HepG2 (cell line): Measurements from ENCODE around the gene ARHGAP30. TPM values are rescaled to one million over a fixed set of nuclear protein-coding genes. Genes with fewer than 3 reads are reported as not detected.

Source experiments
- ATAC-seq: fragments of 200-7000 bp; cut with Tn5 transposase; 3 replicates; pipeline ENCODE4 v1.9.1; 2020; ENCODE audit warnings: mild to moderate bottlenecking, moderate library complexity
- BruUV-seq: library from RNA; stranded (reverse); fragments of 400-500 nt; replicated peaks from 2 replicates; lab custom pipeline; 2021; lab: Mats Ljungman, UMichigan
- CTCF ChIA-PET: fragments of 300-600 bp; formaldehyde crosslinking; extraction: SDS; loops from one replicate; lab custom pipeline; 2021; ENCODE audit warnings: low total read pairs, inconsistent platforms, low intra/inter-chr PET ratio; lab: Yijun Ruan, JAX
- POLR2A ChIA-PET: fragments of 350-600 bp; sonication (Branson Sonifier 250); formaldehyde crosslinking; loops from one replicate; lab custom pipeline; 2020; ENCODE audit warnings: antibody characterized with exemption, inconsistent platforms; lab: Yijun Ruan, JAX
- DNase-seq: peaks from one replicate; pipeline ENCODE4 v3.0.0-alpha.2; 2015; ENCODE audit warnings: low spot score
- FAIRE-seq: peaks from 3 replicates; lab custom pipeline; 2011; peaks lifted over from hg19 to GRCh38; lab: Jason Lieb, UNC
- H2AFZ ChIP-seq: one replicate; pipeline ENCODE4 v1.6.1; 2011; ENCODE audit warnings: low read length, inconsistent platforms
- H3K27ac ChIP-seq: fragments of 300-600 bp; 3 replicates; pipeline ENCODE4 v1.8.0; 2011; ENCODE audit warnings: mixed run types, mild to moderate bottlenecking, mixed read lengths, low read length, inconsistent platforms; ENCODE audit not compliant: insufficient read depth; ENCODE audit errors: extremely low read length
- H3K27me3 ChIP-seq, 2 experiments: fragments of 200-600 bp in 1 of 2; 2 replicates in 1 of 2; 3 replicates in 1 of 2; pipeline versions ENCODE4 v1.6.0 to v1.8.0; 2011; ENCODE audit warnings: low read length in 2 of 2, mild to moderate bottlenecking in 2 of 2, moderate library complexity in 2 of 2, inconsistent platforms in 1 of 2; ENCODE audit not compliant: insufficient read depth in 2 of 2, control insufficient read depth in 1 of 2
- H3K36me3 ChIP-seq, 2 experiments: fragments of 200-600 bp in 1 of 2; replicated peaks in 1 of 2; 2 replicates in 1 of 2; 3 replicates in 1 of 2; pipeline versions ENCODE4 v1.5.1 to v1.8.0; 2011; ENCODE audit warnings: low read length in 2 of 2, inconsistent platforms in 1 of 2; ENCODE audit not compliant: insufficient read depth in 2 of 2, control insufficient read depth in 1 of 2
- H3K4me1 ChIP-seq: 2 replicates; pipeline ENCODE4 v1.5.1; 2012; ENCODE audit warnings: low read length, inconsistent platforms; ENCODE audit not compliant: insufficient read depth
- H3K4me2 ChIP-seq: 2 replicates; pipeline ENCODE4 v1.6.0; 2011; ENCODE audit warnings: low read depth, low read length, inconsistent platforms
- H3K4me3 ChIP-seq, 3 experiments: fragments of 200-600 bp in 1 of 3; sonication (generic), shearing (Covaris generic) in 1 of 3; replicated peaks in 1 of 3; 2 replicates each; pipeline ENCODE4 v1.5.1; 2011 to 2016; ENCODE audit warnings: low read length in 3 of 3, inconsistent platforms in 2 of 3, low read depth in 2 of 3, mild to moderate bottlenecking in 2 of 3, control low read depth in 1 of 3, mixed read lengths in 1 of 3; ENCODE audit not compliant: insufficient read depth in 1 of 3
- H3K79me2 ChIP-seq: one replicate; pipeline ENCODE4 v1.6.1; 2011; ENCODE audit warnings: low read length, inconsistent platforms; ENCODE audit not compliant: insufficient read depth
- H3K9ac ChIP-seq: 2 replicates; pipeline ENCODE4 v1.6.0; 2011; ENCODE audit warnings: mild to moderate bottlenecking, low read depth, low read length, inconsistent platforms; ENCODE audit not compliant: insufficient read depth
- H3K9me3 ChIP-seq: 2 replicates; pipeline ENCODE4 v1.5.1; 2012; ENCODE audit warnings: mild to moderate bottlenecking, low read length
- H4K20me1 ChIP-seq: 2 replicates; pipeline ENCODE4 v1.6.0; 2011; ENCODE audit warnings: inconsistent platforms, mild to moderate bottlenecking, low read length, moderate library complexity; ENCODE audit not compliant: insufficient read depth
- ATF1 ChIP-seq: IDR thresholded peaks from 2 replicates; pipeline ENCODE4 v1.6.1; 2016; ENCODE audit warnings: mild to moderate bottlenecking, control low read depth
- GATA4 ChIP-seq: sonication (generic); IDR thresholded peaks from 2 replicates; pipeline ENCODE4 v1.6.1; 2016; ENCODE audit warnings: antibody characterized with exemption, low read depth, borderline replicate concordance
- MBNL3 ChIP-seq: fragments of 250-450 bp; sonication (Bioruptor Pico); conservative IDR thresholded peaks from 2 replicates; pipeline ENCODE4 v1.8.0; 2022; ENCODE audit warnings: mild to moderate bottlenecking, inconsistent platforms
- PHF20 ChIP-seq: sonication (generic); formaldehyde crosslinking; IDR thresholded peaks from 2 replicates; pipeline ENCODE4 v1.5.0; 2020; ENCODE audit warnings: mild to moderate bottlenecking, missing genetic modification reagents
- SRF ChIP-seq: IDR thresholded peaks from 2 replicates; pipeline ENCODE4 v1.6.1; 2011; ENCODE audit warnings: mild to moderate bottlenecking, low read depth, low read length, moderate library complexity
- ZFP62 ChIP-seq: sonication (generic); formaldehyde crosslinking; IDR thresholded peaks from 2 replicates; pipeline ENCODE4 v1.4.0; 2020; ENCODE audit warnings: missing genetic modification reagents
- ZNF768 ChIP-seq: sonication (generic); formaldehyde crosslinking; IDR thresholded peaks from 2 replicates; pipeline ENCODE4 v1.4.0; 2020; ENCODE audit warnings: missing genetic modification reagents
- WGBS: methylation state at CpG from one replicate; pipeline ENCODE4 v1.1.6; 2017; ENCODE audit warnings: low lambda C conversion rate; 5-methylcytosine and 5-hydroxymethylcytosine counted together
- in situ Hi-C: cut with HindIII; loops from 2 replicates; pipeline ENCODE4 v1.10.0; 2017; ENCODE audit warnings: low pct_unique_long_range_greater_than_20kb; ENCODE audit not compliant: extremely low pct_ligation_motif_present
- intact Hi-C: fragments of 100-400 bp; cut with micrococcal nuclease; formaldehyde crosslinking; loops from one replicate; pipeline ENCODE4 v1.10.0; 2022; ENCODE audit not compliant: unreplicated experiment
- polyA plus RNA-seq, 8 experiments: library from polyadenylated mRNA; depleted of rRNA in 3 of 8; stranded (reverse) in 7 of 8; unstranded in 1 of 8; fragments of >200 nt; fragmentation: Illumina TruSeq in 4 of 8; extraction: Trizol in 4 of 8; gene quantifications; 2 replicates each; pipeline versions ENCODE4 v1.2.1 to v1.2.3, GENCODE V29; 2011 to 2016; ENCODE audit warnings: low read depth in 4 of 8, missing spikeins in 1 of 8, mixed read lengths in 1 of 8; ENCODE audit not compliant: insufficient read depth in 1 of 8
- total RNA-seq, 5 experiments: library from RNA; depleted of rRNA; stranded (reverse); fragments of >200 nt; fragmentation: Illumina TruSeq; extraction: Trizol; gene quantifications; 2 replicates each; pipeline ENCODE4 v1.2.3, GENCODE V29; 2016; ENCODE audit warnings: low read depth in 1 of 5
- TF ChIP-seq, protein P1 (sequence below): IDR thresholded peaks from 2 replicates; pipeline ENCODE4 v1.6.1; 2016; ENCODE audit warnings: missing genetic modification reagents, missing compliant biosample characterization

The ARHGAP30 gene
- total and polyA plus RNA-seq, 2 of the 13 experiments (the other 11 are each of a cell fraction or from before 2014, with no cell fraction given) = 0.13 to 0.20 TPM

- ChIA-PET POLR2A (interaction anchor here (1.5 kb wide), 1 partner anchor 9 kb away, joined by 6 read pairs; the partner anchor contains the start of gene USF1), CTCF (no interaction called here)
- TF ChIP-seq GATA4 = no peak
- H3K79me2 ChIP-seq = no peaks in the 10 kb centered on the region
- H2AFZ ChIP-seq = no peak overlapping the region
- ATAC-seq = no peak
- intact Hi-C loops (no loop called here), in situ Hi-C loops (loop anchor here (5.0 kb wide), 1 partner anchor 48 kb away; no protein-coding TSS in a partner anchor)
- FAIRE-seq = no peak
- no peak overlapping the region for H3K9ac ChIP-seq
- H3K4me1 ChIP-seq = peaks cover 10% of the 10 kb centered on the region
- H3K9me3 ChIP-seq = no peaks in the 10 kb centered on the region
- H3K27ac ChIP-seq = no peak overlapping the region
- no peak for DNase-seq
- no peak overlapping the region for H3K4me3 ChIP-seq
- no TSS peak for BruUV-seq
- H3K4me2 ChIP-seq = no peak overlapping the region
- no peaks in the 10 kb centered on the region for H3K36me3 ChIP-seq
- no peaks in the 10 kb centered on the region for H3K27me3 ChIP-seq
- WGBS = 61% methylated on average over 4 of the region's 4 CpGs
- H4K20me1 ChIP-seq = no peaks in the 10 kb centered on the region
Measured at GRCh38 chr1:161054232-161054631, 15.5 kb downstream of the ARHGAP30 start.

- ATAC-seq (no peak), FAIRE-seq (no peak), DNase-seq (no peak)
- Histone ChIP-seq H3K79me2 (no peaks in the 10 kb centered on the region), H3K4me2 (no peak overlapping the region), H3K9me3 (no peaks in the 10 kb centered on the region), H3K27me3 (no peaks in the 10 kb centered on the region), H3K27ac (no peak overlapping the region), H4K20me1 (no peaks in the 10 kb centered on the region), H2AFZ (no peak overlapping the region), H3K4me1 (peaks cover 10% of the 10 kb centered on the region), H3K4me3 (no peak overlapping the region), H3K9ac (no peak overlapping the region), H3K36me3 (no peaks in the 10 kb centered on the region)
- 40% methylated on average over 2 of the region's 3 CpGs for WGBS
- intact Hi-C loops = no loop called here
- in situ Hi-C loops = loop anchor here (5.0 kb wide), 1 partner anchor 49 kb away; no protein-coding TSS in a partner anchor
- ChIA-PET POLR2A (no interaction called here), CTCF (no interaction called here)
- no peak for TF ChIP-seq ATF1 (CRISPR knock-in tag)
- TF ChIP-seq ZFP62 (CRISPR knock-in tag) = no peak
- no peak for TF ChIP-seq PHF20
- TF ChIP-seq MBNL3 (CRISPR knock-in tag) = no peak
- TF ChIP-seq SRF = no peak
- TF ChIP-seq, protein P1, sequence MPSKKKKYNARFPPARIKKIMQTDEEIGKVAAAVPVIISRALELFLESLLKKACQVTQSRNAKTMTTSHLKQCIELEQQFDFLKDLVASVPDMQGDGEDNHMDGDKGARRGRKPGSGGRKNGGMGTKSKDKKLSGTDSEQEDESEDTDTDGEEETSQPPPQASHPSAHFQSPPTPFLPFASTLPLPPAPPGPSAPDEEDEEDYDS (CRISPR knock-in tag) = no peak
- TF ChIP-seq ZNF768 (CRISPR knock-in tag) = 0 out of 2 replicates have a peak, but pooled peaks have one; percentile 26
- BruUV-seq = no TSS peak
Measured at GRCh38 chr1:161052899-161053298, 16.8 kb downstream of the ARHGAP30 start.
